B cell (primary cell): ENCODE measurements around the gene FOXN1. TPM values are rescaled to one million over a fixed set of nuclear protein-coding genes. Genes with fewer than 3 reads are reported as not detected.

Experiments
- ATAC-seq: fragments of 200-7000 bp; cut with Tn5 transposase; one replicate; pipeline ENCODE4 v1.10.0; 2021; ENCODE audit warnings: low read depth, mild to moderate bottlenecking, moderate number of reproducible peaks, moderate library complexity
- CTCF ChIA-PET: fragments of 350-600 bp; sonication (Branson Sonifier 250); formaldehyde crosslinking; loops from one replicate; lab custom pipeline; 2021; ENCODE audit warnings: antibody characterized with exemption, inconsistent platforms; lab: Charles Lee
- POLR2A ChIA-PET: fragments of 350-600 bp; sonication (Branson Sonifier 250); formaldehyde crosslinking; loops from one replicate; lab custom pipeline; 2021; ENCODE audit warnings: antibody characterized with exemption; lab: Charles Lee
- DNase-seq: peaks from one replicate; pipeline ENCODE4 v3.0.0; 2013
- H2AFZ ChIP-seq: 2 replicates; pipeline ENCODE4 v1.6.1; 2012; ENCODE audit warnings: mild to moderate bottlenecking, low read depth, low read length; ENCODE audit not compliant: insufficient read depth, poor library complexity, severe bottlenecking
- H3K27ac ChIP-seq, 2 donors: 1 replicate in 1 of 2; 2 replicates in 1 of 2; pipeline ENCODE4 v1.5.1; 2012 to 2013; ENCODE audit warnings: low read length in 2 of 2, mild to moderate bottlenecking in 2 of 2, moderate library complexity in 1 of 2
- H3K27me3 ChIP-seq, 4 experiments: fragments of 200-600 bp in 1 of 4; sonication (generic) in 1 of 4; replicated peaks in 1 of 4; 1 replicate in 2 of 4; 2 replicates in 2 of 4; pipeline versions ENCODE4 v1.6.1 to v1.7.0; 2013 to 2016; ENCODE audit warnings: low read length in 3 of 4, mild to moderate bottlenecking in 2 of 4, mixed read lengths in 1 of 4, moderate library complexity in 1 of 4; ENCODE audit not compliant: insufficient read depth in 4 of 4, control insufficient read depth in 3 of 4; ENCODE audit errors: control extremely low read depth in 1 of 4
- H3K36me3 ChIP-seq, 2 experiments: replicated peaks in 1 of 2; 1 replicate in 1 of 2; 2 replicates in 1 of 2; pipeline versions ENCODE4 v1.6.1 to v1.7.1; 2013; ENCODE audit warnings: low read length in 1 of 2; ENCODE audit not compliant: insufficient read depth in 2 of 2, control insufficient read depth in 1 of 2; ENCODE audit errors: control extremely low read depth in 1 of 2, extremely low read depth in 1 of 2
- H3K4me1 ChIP-seq, 2 donors: fragments of 200-600 bp in 1 of 2; sonication (generic) in 1 of 2; 1 replicate in 1 of 2; 2 replicates in 1 of 2; pipeline versions ENCODE4 v1.5.1 to v1.6.1; 2013 to 2017; ENCODE audit warnings: low read length in 2 of 2; ENCODE audit not compliant: control insufficient read depth in 2 of 2, insufficient read depth in 2 of 2
- H3K4me2 ChIP-seq: replicated peaks from 2 replicates; pipeline ENCODE3; 2012; ENCODE audit warnings: mild to moderate bottlenecking, low read depth, low read length; ENCODE audit not compliant: poor library complexity, severe bottlenecking
- H3K4me3 ChIP-seq, 5 experiments: fragments of 200-600 bp in 1 of 5; sonication (generic) in 1 of 5; 1 replicate in 3 of 5; 2 replicates in 2 of 5; pipeline versions ENCODE4 v1.5.1 to v1.7.0; 2011 to 2016; ENCODE audit warnings: low read length in 4 of 5, mild to moderate bottlenecking in 4 of 5, low read depth in 2 of 5, control low read depth in 1 of 5, moderate library complexity in 1 of 5; ENCODE audit not compliant: insufficient read depth in 1 of 5; ENCODE audit errors: control extremely low read depth in 1 of 5, extremely low read depth in 1 of 5
- H3K79me2 ChIP-seq: fragments of 200-600 bp; sonication (generic); one replicate; pipeline ENCODE4 v1.6.0; 2016; ENCODE audit warnings: low read length; ENCODE audit not compliant: control insufficient read depth, insufficient read depth
- H3K9ac ChIP-seq: fragments of 200-600 bp; sonication (generic); 2 replicates; pipeline ENCODE4 v1.6.1; 2017; ENCODE audit warnings: mild to moderate bottlenecking, low read length, moderate library complexity
- H3K9me3 ChIP-seq, 3 donors: one replicate each; pipeline versions ENCODE4 v1.6.1 to v1.7.1; 2013; ENCODE audit warnings: low read length in 2 of 3; ENCODE audit not compliant: control insufficient read depth in 2 of 3, insufficient read depth in 1 of 3; ENCODE audit errors: control extremely low read depth in 1 of 3
- H4K20me1 ChIP-seq: 2 replicates; pipeline ENCODE4 v1.6.0; 2012; ENCODE audit warnings: mild to moderate bottlenecking, low read length; ENCODE audit not compliant: insufficient read depth, control insufficient read depth, poor library complexity, severe bottlenecking
- H3K27ac Mint-ChIP-seq: one replicate; pipeline ENCODE4 v1.8.0; 2021; ENCODE audit warnings: mixed read lengths
- H3K27me3 Mint-ChIP-seq: one replicate; pipeline ENCODE4 v1.8.0; 2021; ENCODE audit warnings: mixed read lengths
- H3K4me1 Mint-ChIP-seq: one replicate; pipeline ENCODE4 v1.8.0; 2021; ENCODE audit warnings: mixed read lengths
- H3K4me3 Mint-ChIP-seq: one replicate; pipeline ENCODE4 v1.8.0; 2021; ENCODE audit warnings: mixed read lengths
- H3K9me3 Mint-ChIP-seq: one replicate; pipeline ENCODE4 v1.8.0; 2022; ENCODE audit warnings: mixed read lengths; ENCODE audit not compliant: insufficient read depth
- CTCF ChIP-seq: fragments of 200-600 bp; IDR thresholded peaks from one replicate; pipeline ENCODE4 v1.8.0; 2022; ENCODE audit warnings: antibody characterized with exemption, mild to moderate bottlenecking
- EZH2 ChIP-seq: IDR thresholded peaks from 2 replicates; pipeline ENCODE4 v1.6.1; 2012; ENCODE audit warnings: borderline replicate concordance, low read depth, mild to moderate bottlenecking, moderate library complexity, low read length; ENCODE audit not compliant: insufficient read depth, poor library complexity, severe bottlenecking
- WGBS: methylation state at CpG from one replicate; pipeline ENCODE4 v1.1.5; 2013; ENCODE audit warnings: missing lambda C conversion rate; ENCODE audit not compliant: insufficient coverage; 5-methylcytosine and 5-hydroxymethylcytosine counted together
- intact Hi-C: fragments of 100-400 bp; cut with micrococcal nuclease; formaldehyde crosslinking; loops from one replicate; pipeline ENCODE4 v1.10.0; 2022
- polyA plus RNA-seq: library from polyadenylated mRNA; depleted of rRNA; stranded (reverse); fragments of >200 nt; gene quantifications from 2 replicates; pipeline ENCODE4 v1.2.3, GENCODE V29; 2012
- total RNA-seq, 2 donors: library from RNA; stranded (reverse); fragments of 120-200 nt in 1 of 2; gene quantifications; 1 replicate in 1 of 2; 2 replicates in 1 of 2; pipeline versions ENCODE4 v1.2.3 to v1.2.4, GENCODE V29; 2013 to 2022

FOXN1 gene
- total and polyA plus RNA-seq, 2 donors (not counting 1 experiment from before 2014, with no cell fraction given) = not detected

GRCh38 chr17:28468781-28469180, 37.4 kb upstream of the FOXN1 start:
- H3K27ac Mint-ChIP-seq = no peak overlapping the region
- intact Hi-C loops = no loop called here

GRCh38 chr17:28469376-28469775, 36.8 kb upstream of the FOXN1 start:
- Histone ChIP-seq H3K27ac (no peak overlapping the region), H3K27me3 (no peaks in the 10 kb centered on the region), H3K36me3 (no peaks in the 10 kb centered on the region), H2AFZ (no peak overlapping the region), H3K9me3 (no peaks in the 10 kb centered on the region), H3K4me2 (no peak overlapping the region), H3K4me1 (no peaks in the 10 kb centered on the region), H3K79me2 (no peaks in the 10 kb centered on the region), H4K20me1 (no peaks in the 10 kb centered on the region), H3K4me3 (no peak overlapping the region), H3K9ac (no peak overlapping the region)
- ATAC-seq (no peak), DNase-seq (no peak)
- no peak overlapping the region for H3K27ac Mint-ChIP-seq
- no peaks in the 10 kb centered on the region for H3K9me3 Mint-ChIP-seq
- POLR2A ChIA-PET = no interaction called here
- intact Hi-C loops = no loop called here
- CTCF ChIA-PET = no interaction called here
- no peaks in the 10 kb centered on the region for H3K4me1 Mint-ChIP-seq
- H3K27me3 Mint-ChIP-seq = peaks cover 29% of the 10 kb centered on the region
- 100% methylated on average over 5 of the region's 8 CpGs for WGBS
- no peak overlapping the region for H3K4me3 Mint-ChIP-seq
- TF ChIP-seq EZH2 (no peak), CTCF (no peak)

More at GRCh38 chr17:28468781-28469180, 37.4 kb upstream of the FOXN1 start:
- no peak for ATAC-seq
- ChIA-PET CTCF (no interaction called here), POLR2A (no interaction called here)
- Histone ChIP-seq H3K27me3 (no peaks in the 10 kb centered on the region), H3K9me3 (no peaks in the 10 kb centered on the region), H3K79me2 (no peaks in the 10 kb centered on the region), H3K4me1 (no peaks in the 10 kb centered on the region), H3K9ac (no peak overlapping the region), H3K36me3 (no peaks in the 10 kb centered on the region), H3K4me3 (no peak overlapping the region), H2AFZ (no peak overlapping the region), H3K4me2 (no peak overlapping the region), H3K27ac (no peak overlapping the region), H4K20me1 (no peaks in the 10 kb centered on the region)
- TF ChIP-seq CTCF = no peak
- no peak for TF ChIP-seq EZH2
- Mint-ChIP-seq H3K4me1 (no peaks in the 10 kb centered on the region), H3K27me3 (peaks cover 34% of the 10 kb centered on the region), H3K4me3 (no peak overlapping the region), H3K9me3 (no peaks in the 10 kb centered on the region)
- no peak for DNase-seq
